D721Med (cell line): ENCODE measurements around the gene C15orf62.

ENCODE experiments used
- DNase-seq: peaks from one replicate; pipeline ENCODE4 v3.0.0; 2011; ENCODE audit warnings: low spot score; ENCODE audit not compliant: insufficient read length
- FAIRE-seq: peaks from 2 replicates; lab custom pipeline; 2011; peaks lifted over from hg19 to GRCh38; lab: Jason Lieb, UNC
- TF ChIP-seq, protein P1 (sequence below): IDR thresholded peaks from 2 replicates; pipeline ENCODE4 v1.5.1; 2012; ENCODE audit warnings: mild to moderate bottlenecking, control low read depth; ENCODE audit not compliant: insufficient read depth; ENCODE audit errors: missing control alignments

The C15orf62 gene

DNA sequence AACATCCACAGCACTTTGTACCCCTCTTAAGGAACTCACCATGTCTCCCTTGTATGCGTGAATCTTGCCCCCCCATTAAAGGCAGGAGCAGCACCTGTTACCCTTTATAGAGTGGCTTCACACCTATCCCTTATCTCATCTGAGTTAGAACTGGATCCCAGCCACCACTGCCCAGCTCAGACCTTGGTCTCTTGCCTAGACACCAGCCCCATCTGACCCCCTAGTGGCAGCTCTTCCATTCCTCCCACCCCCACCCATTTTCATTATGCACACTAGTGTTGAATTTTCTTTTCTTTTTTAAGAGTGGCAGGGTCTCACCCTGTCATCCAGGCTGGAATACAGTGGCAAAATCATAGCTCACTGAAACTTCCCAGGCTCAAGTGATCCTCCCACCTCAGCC is 33.9 kb downstream of the C15orf62 start:
- FAIRE-seq = no peak
- TF ChIP-seq, protein P1, sequence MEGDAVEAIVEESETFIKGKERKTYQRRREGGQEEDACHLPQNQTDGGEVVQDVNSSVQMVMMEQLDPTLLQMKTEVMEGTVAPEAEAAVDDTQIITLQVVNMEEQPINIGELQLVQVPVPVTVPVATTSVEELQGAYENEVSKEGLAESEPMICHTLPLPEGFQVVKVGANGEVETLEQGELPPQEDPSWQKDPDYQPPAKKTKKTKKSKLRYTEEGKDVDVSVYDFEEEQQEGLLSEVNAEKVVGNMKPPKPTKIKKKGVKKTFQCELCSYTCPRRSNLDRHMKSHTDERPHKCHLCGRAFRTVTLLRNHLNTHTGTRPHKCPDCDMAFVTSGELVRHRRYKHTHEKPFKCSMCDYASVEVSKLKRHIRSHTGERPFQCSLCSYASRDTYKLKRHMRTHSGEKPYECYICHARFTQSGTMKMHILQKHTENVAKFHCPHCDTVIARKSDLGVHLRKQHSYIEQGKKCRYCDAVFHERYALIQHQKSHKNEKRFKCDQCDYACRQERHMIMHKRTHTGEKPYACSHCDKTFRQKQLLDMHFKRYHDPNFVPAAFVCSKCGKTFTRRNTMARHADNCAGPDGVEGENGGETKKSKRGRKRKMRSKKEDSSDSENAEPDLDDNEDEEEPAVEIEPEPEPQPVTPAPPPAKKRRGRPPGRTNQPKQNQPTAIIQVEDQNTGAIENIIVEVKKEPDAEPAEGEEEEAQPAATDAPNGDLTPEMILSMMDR = no peak
- no peak for DNase-seq

DNA sequence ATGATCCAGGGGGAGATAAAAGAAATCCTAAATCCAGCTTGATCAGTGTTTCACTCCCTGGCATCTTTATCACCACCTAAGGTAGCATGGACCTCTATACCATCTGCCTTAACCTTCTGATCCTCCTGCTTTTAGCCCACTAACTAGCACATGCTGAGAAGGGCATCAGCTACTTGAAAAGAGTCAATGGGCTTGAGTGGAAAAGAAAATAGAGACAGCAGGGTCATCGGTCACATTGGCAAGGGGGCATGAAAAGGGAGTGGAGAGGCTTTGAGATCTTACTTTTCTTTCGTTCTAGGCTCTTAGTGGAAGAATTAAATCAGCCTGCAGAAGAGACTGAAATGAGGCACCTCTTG is 36.9 kb downstream of the C15orf62 start:
- FAIRE-seq (no peak), DNase-seq (no peak)
- TF ChIP-seq, protein P1 = no peak

DNA sequence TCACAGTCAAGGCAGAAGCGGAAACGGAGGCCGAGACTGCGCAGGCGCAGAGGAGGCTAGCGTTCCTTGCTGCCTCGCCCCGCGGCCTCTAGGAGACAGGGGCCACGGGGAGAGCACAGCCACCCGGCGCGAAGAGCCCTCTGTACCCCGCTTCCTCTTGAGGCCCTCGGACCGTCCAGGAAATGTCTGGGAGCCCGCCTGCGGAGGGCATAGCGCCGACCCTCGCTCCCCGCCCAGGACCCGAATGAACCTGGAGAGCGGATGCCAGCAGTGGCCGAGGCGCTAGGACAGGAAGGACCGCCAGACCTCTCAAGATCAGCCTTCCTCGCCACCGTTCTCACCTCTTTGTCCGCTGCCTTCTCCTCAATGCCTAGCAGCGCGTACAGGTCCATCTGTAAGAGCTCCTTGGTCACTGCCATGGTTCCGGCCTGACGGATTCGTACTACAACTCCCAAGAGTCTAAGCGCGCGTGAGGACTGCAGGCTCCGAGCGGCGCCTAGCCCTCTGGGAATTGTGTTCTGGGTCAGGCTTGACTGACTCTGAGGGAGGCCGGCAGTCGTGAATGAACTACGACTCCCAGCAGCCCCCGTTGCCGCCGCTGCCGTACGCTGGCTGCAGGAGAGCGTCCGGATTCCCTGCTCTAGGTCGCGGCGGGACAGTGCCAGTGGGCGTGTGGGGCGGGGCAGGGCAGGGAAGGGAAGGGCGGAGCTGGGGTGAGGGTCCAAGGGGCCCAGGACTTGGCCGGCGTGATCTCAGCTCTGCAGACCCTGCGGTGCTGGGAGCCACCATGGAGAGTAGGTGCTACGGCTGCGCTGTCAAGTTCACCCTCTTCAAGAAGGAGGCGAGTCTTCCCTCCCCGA is 37.5 kb downstream of the C15orf62 start, which contains the start of the genes DNAJC17 and ZFYVE19:
DNAJC17 (minus strand) TSS at position 446 of the 860 bp plus-strand sequence; CDS start at position 419, 27 bp downstream.
ZFYVE19 (plus strand) TSS at position 62 of the 860 bp plus-strand sequence; CDS start at position 563, 501 bp downstream.
- DNase-seq (peak; percentile 58), FAIRE-seq (no peak)
- TF ChIP-seq, protein P1 = no peak

DNA sequence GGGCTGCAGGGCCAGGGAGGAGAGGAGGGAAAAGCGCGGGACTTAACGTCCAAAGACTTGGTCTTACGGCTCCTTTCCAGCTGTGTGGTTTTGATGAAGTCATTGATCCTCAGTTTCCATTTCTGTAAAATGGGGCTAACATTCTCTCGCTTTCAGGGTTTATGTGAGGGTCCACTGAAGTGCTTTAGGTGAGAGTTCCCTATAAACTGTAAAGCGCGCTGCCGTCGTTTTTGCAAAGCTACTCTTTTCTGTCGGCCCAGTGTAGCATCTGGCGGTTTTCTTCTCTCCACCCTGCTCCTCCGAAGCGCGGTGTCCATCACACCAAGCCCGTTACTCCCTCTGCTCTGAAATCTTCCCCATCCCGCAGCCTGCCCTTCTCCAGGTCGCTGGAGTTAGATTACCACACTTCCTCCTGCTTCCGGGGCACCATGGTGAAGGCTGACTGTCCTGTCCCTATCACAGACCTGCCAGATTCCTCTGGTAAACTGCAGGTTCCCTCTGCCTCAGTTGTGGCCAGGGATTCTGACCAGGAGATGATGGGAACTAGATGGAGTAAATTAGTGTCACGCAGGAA is 38.2 kb downstream of the C15orf62 start:
- FAIRE-seq = no peak
- no peak for DNase-seq
- TF ChIP-seq, protein P1 = no peak

DNA sequence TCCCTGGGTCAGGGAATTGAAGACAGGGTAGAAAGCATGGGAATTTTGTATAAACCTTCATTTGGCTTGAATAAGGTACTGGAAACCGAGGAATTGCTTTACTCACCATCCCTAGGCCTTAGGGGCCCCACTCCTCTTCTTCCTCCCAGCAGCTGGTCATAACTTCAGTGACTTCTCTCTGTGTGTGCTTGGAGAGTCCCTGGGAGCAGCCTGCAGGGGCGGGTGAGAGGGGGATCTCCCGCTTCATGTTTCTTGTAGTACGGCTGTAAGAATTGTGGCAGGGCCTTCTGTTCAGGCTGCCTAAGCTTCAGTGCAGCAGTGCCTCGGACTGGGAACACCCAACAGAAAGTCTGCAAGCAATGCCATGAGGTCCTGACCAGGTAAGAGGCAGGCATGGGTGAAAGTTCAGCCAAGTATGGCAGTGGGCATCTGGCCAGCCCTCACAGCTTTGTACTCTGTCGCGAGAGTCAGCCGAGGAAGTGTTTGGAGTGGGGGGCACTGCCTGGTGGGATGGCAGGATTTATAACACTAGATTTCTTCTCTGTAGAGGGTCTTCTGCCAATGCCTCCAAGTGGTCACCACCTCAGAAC is 39.2 kb downstream of the C15orf62 start:
- FAIRE-seq (no peak), DNase-seq (no peak)
- TF ChIP-seq, protein P1 = no peak

DNA sequence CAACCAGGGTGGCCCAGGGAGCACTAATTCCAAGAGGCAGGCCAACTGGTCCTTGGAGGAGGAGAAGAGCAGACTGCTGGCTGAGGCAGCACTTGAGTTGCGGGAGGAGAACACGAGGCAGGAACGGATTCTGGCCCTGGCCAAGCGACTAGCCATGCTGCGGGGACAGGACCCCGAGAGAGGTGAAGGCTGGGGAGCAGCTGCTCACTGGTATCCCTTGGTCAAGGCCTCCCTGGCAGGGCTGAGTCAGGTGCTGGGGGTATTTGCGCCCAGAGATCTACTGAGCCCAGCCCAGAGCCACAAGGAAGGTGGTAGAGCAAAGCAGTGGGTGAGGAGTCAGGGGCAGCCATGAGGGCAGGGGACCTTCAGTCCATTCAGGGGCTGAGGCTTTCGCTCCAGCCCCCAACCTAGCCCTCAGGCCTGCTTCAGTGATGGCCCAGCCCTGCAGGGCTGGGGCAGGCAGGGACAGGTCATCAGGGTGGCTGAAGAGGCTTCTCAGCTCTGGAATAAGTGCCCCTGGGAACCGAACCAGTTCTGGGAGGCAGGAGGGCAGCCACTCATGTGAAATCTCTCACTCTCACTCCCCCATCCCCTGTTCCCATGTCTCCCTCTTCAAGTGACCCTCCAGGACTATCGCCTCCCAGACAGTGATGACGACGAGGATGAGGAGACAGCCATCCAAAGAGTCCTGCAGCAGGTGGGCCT is 43.1 kb downstream of the C15orf62 start:
- TF ChIP-seq, protein P1 = no peak
- FAIRE-seq = no peak
- DNase-seq = no peak
